NCI-H446 (cell line): ENCODE data around the gene COQ8A.
"Not testable (repeated sequence)": the region's sequence is repeated elsewhere in the genome, so short reads cannot be mapped to it uniquely, and the experiment has no call there.

Experiments
- DNase-seq, 2 experiments: peaks; one replicate each; lab custom pipeline; 2025; lab: John Stamatoyannopoulos, UW

The COQ8A gene

GRCh38 chr1:226953175-226953800 is 13.2 kb downstream of the COQ8A start:
- DNase-seq, result no peak

GRCh38 chr1:226954337-226954736 is 14.2 kb downstream of the COQ8A start:
- DNase-seq, result no peak

- no peak for DNase-seq
Observed at GRCh38 chr1:226954777-226955176, 14.7 kb downstream of the COQ8A start.

GRCh38 chr1:226955857-226956256 is 15.8 kb downstream of the COQ8A start:
- DNase-seq, result not testable (repeated sequence)

GRCh38 chr1:226956942-226957713 is 17.0 kb downstream of the COQ8A start:
- no peak for DNase-seq

- no peak for DNase-seq
Observed at GRCh38 chr1:226957714-226958113, 17.6 kb downstream of the COQ8A start.

GRCh38 chr1:226958300-226958699 is 18.2 kb downstream of the COQ8A start:
- no peak for DNase-seq

- DNase-seq, result no peak
Observed at GRCh38 chr1:226960256-226960655, 20.2 kb downstream of the COQ8A start.

GRCh38 chr1:226960944-226961765 is 21.1 kb downstream of the COQ8A start:
- DNase-seq, result no peak

GRCh38 chr1:226962421-226963391 is 22.6 kb downstream of the COQ8A start:
- no peak for DNase-seq

GRCh38 chr1:226964068-226964425 is 24.0 kb downstream of the COQ8A start:
- no peak for DNase-seq

- no peak for DNase-seq
Observed at GRCh38 chr1:226964611-226965486, 24.8 kb downstream of the COQ8A start.

- DNase-seq, result no peak
Observed at GRCh38 chr1:226965581-226966440, 25.7 kb downstream of the COQ8A start.

GRCh38 chr1:226966683-226967082 is 26.6 kb downstream of the COQ8A start:
- DNase-seq, result no peak

GRCh38 chr1:226967665-226968064 is 27.6 kb downstream of the COQ8A start:
- peak; percentile 41 to 87 for DNase-seq

- no peak for DNase-seq
Observed at GRCh38 chr1:226971765-226972164, 31.7 kb downstream of the COQ8A start.

- no peak for DNase-seq
Observed at GRCh38 chr1:226972931-226973330, 32.8 kb downstream of the COQ8A start.

GRCh38 chr1:226973371-226973897 is 33.3 kb downstream of the COQ8A start:
- peak; percentile 90 to 97 for DNase-seq

GRCh38 chr1:226973898-226974543 is 33.9 kb downstream of the COQ8A start:
- DNase-seq, result peak in 1 of 2 experiments; percentile 47
